H1 (cell line): ENCODE measurements around the gene B4GALNT3.

Experiments
- CHD1 ChIP-seq: IDR thresholded peaks from 2 replicates; pipeline ENCODE4 v1.6.1; 2012; ENCODE audit warnings: low read depth, low read length, improper control_type of control experiment
- EZH2 ChIP-seq: fragments of 200-600 bp; sonication (generic); IDR thresholded peaks from 2 replicates; pipeline ENCODE4 v1.7.1; 2012; ENCODE audit warnings: low read depth, mild to moderate bottlenecking, moderate library complexity, low read length, inconsistent platforms; ENCODE audit not compliant: severe bottlenecking
- HDAC6 ChIP-seq: IDR thresholded peaks from one replicate; pipeline ENCODE4 v1.7.1; 2012; ENCODE audit warnings: low read depth, mild to moderate bottlenecking, inconsistent platforms, low read length, moderate library complexity
- POLR2A ChIP-seq, 2 experiments: IDR thresholded peaks; 1 replicate in 1 of 2; 2 replicates in 1 of 2; pipeline ENCODE4 v1.6.1; 2011; ENCODE audit warnings: low read depth in 2 of 2, low read length in 2 of 2, mild to moderate bottlenecking in 2 of 2; ENCODE audit errors: control extremely low read depth in 1 of 2
- RNF2 ChIP-seq: fragments of 200-900, 300-1000 bp; sonication (generic); IDR thresholded peaks from 2 replicates; pipeline ENCODE4 v1.7.1; 2016; ENCODE audit warnings: borderline replicate concordance, low read depth, mild to moderate bottlenecking, antibody characterized with exemption, low read length; ENCODE audit not compliant: poor library complexity, severe bottlenecking; ENCODE audit errors: missing control alignments
- TF ChIP-seq, protein P1 (sequence below), 3 experiments: IDR thresholded peaks; 1 replicate in 2 of 3; 2 replicates in 1 of 3; pipeline versions ENCODE4 v1.5.1 to v1.6.1; 2011; ENCODE audit warnings: low read length in 3 of 3, mild to moderate bottlenecking in 3 of 3, inconsistent platforms in 2 of 3, low read depth in 1 of 3, moderate library complexity in 1 of 3; ENCODE audit not compliant: insufficient read depth in 1 of 3; ENCODE audit errors: control extremely low read depth in 1 of 3

DNA sequence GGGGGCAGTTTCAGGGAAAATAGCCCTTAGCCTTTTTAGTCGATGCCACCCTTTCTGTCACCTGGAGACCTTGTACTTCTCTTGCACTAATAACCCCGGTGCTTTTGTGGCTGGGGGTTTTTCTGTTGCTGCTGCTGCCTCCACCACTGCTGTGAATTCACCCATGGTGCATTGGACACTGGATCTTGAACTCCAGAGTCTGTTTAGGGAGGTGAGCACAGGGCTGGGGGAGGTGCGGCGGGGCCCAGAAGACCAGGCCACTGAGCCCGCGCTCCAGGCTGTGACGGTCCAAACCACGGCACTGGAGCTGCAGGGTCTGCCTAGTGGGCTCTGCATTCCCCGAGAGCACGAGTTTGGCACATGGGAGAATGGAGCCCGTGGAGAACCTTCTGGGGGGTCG is 102.9 kb downstream of the B4GALNT3 start:
- TF ChIP-seq POLR2A (IDR thresholded peaks at IDR 0.05; ENCODE audit: control extremely low read depth in 1 of 2, low read depth in 2 of 2, low read length in 2 of 2): no peak
- TF ChIP-seq, protein P1, sequence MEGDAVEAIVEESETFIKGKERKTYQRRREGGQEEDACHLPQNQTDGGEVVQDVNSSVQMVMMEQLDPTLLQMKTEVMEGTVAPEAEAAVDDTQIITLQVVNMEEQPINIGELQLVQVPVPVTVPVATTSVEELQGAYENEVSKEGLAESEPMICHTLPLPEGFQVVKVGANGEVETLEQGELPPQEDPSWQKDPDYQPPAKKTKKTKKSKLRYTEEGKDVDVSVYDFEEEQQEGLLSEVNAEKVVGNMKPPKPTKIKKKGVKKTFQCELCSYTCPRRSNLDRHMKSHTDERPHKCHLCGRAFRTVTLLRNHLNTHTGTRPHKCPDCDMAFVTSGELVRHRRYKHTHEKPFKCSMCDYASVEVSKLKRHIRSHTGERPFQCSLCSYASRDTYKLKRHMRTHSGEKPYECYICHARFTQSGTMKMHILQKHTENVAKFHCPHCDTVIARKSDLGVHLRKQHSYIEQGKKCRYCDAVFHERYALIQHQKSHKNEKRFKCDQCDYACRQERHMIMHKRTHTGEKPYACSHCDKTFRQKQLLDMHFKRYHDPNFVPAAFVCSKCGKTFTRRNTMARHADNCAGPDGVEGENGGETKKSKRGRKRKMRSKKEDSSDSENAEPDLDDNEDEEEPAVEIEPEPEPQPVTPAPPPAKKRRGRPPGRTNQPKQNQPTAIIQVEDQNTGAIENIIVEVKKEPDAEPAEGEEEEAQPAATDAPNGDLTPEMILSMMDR (IDR thresholded peaks at IDR 0.05; ENCODE audit: control extremely low read depth in 1 of 3, insufficient read depth in 1 of 3, low read depth in 1 of 3, low read length in 3 of 3): no peak
- no peak for TF ChIP-seq EZH2
- no peak for TF ChIP-seq HDAC6
- TF ChIP-seq RNF2: no peak
- no peak for TF ChIP-seq CHD1
